Right lobe of liver (tissue), 4 donors: Measurements from ENCODE around the gene GPA33.

Source experiments
- POLR2A ChIP-seq: fragments of 450-650 bp; IDR thresholded peaks from one replicate; pipeline ENCODE4 v1.6.1; 2017; ENCODE audit warnings: antibody characterized with exemption, mild to moderate bottlenecking
- TF ChIP-seq, protein P1 (sequence below), 4 donors: fragments of 200-600 bp in 3 of 4; fragments of 450-650 bp in 1 of 4; IDR thresholded peaks; one replicate each; pipeline versions ENCODE4 v1.5.1 to v1.8.0; 2016 to 2022; ENCODE audit warnings: antibody characterized with exemption in 4 of 4, mild to moderate bottlenecking in 2 of 4
- donor health status: DM: no; HTN: no; CAD: no.
- donor health status: DM: no; HTN: no; CAD: no.
- donor health status: DM: no; HTN: yes; CAD: no.

GRCh38 chr1:167104256-167104633 is 14.1 kb upstream of the GPA33 start:
- TF ChIP-seq, protein P1, sequence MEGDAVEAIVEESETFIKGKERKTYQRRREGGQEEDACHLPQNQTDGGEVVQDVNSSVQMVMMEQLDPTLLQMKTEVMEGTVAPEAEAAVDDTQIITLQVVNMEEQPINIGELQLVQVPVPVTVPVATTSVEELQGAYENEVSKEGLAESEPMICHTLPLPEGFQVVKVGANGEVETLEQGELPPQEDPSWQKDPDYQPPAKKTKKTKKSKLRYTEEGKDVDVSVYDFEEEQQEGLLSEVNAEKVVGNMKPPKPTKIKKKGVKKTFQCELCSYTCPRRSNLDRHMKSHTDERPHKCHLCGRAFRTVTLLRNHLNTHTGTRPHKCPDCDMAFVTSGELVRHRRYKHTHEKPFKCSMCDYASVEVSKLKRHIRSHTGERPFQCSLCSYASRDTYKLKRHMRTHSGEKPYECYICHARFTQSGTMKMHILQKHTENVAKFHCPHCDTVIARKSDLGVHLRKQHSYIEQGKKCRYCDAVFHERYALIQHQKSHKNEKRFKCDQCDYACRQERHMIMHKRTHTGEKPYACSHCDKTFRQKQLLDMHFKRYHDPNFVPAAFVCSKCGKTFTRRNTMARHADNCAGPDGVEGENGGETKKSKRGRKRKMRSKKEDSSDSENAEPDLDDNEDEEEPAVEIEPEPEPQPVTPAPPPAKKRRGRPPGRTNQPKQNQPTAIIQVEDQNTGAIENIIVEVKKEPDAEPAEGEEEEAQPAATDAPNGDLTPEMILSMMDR (IDR thresholded peaks at IDR 0.05) = no peak
- TF ChIP-seq POLR2A = no peak
